Measurements from ENCODE around the gene BBOX1. TPM values are rescaled to one million over a fixed set of nuclear protein-coding genes. Genes with fewer than 3 reads are reported as not detected.

Gene BBOX1
- total RNA-seq, 1 donor from 2014 or later = 0.32 TPM

DNA sequence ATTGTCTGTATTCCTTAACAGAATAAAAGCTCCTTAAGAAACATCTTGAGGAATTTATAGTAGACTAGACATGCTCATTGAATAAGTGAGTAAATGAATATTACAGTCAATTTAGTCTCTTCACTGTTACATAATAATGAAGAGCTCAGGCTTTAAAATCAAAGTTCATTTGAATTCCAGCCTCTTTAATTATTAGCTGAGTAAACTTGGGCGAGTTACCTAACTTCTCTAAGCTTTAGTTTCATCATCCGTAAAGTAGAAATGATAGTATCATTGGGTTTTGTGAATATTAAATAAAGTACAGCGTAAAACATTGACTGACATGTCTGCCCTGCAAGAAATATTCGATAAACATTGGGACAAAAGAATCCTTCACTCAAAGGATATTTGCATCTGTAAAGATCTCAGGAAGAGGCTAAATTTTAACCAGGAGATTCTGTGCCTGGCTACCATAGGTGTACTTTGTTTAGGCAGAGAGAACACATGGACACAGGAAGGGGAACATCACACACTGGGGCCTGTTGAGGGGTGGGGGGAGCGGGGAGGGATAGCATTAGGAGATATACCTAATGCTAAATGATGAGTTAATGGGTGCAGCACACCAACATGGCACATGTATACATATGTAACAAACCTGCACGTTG, 15.2 kb upstream of the BBOX1 start:
- DNase-seq (ENCODE audit: low spot score) = no peak

DNA sequence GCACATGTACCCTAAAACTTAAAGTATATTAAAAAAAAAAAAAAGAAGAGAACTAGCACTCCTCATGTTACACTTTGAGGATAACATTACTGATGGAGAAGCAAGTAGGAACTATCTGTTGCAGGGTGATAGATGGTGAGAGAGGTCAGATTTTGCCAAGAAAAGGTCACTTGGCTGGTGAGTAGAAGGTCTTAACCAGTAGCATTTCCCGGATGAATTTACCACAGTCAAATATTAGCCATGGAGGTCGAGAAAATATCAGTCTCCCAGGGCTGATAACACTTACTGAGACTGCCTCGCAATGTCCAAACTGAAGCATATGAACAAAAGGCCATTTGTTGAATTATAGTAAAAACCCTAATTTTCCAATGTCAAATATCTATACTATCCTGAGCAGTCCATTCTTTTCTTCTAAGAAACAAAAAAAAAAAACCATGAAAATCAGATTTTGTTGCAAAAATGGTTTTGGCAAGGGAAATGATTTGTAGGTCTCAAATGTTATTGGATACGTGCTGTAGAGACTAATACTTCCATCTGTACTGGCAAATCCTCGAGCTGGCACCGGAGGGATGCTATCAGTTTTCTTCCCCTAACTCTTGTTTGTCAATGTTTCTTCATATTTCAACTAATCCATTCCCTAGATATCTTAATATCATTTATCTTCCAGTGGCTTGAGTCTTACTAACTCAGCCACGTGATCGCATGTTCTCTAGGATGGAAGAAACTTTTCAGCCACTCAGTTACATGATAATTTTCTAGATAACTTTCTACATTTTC, 14.5 kb upstream of the BBOX1 start:
- DNase-seq (ENCODE audit: low spot score) = no peak

DNA sequence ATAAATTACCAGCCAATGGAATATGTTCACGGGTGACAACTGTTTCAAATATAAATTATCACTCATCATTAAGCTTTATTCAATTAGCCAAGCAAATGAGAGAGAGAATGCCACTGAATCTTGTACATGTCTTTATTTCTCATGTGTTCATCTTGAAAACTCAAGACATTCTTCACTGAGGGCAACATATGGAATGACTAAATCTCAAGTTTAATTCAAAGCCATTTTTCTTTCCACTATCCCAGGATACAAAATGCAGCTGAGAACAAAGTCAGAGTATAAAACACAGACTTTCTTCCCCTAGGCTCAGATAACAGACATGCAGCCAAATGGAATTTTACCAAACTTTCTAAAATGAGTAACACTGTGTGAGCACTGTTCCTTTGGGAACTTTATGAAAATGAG, 12.1 kb upstream of the BBOX1 start:
- no peak for DNase-seq (ENCODE audit: low spot score)

DNA sequence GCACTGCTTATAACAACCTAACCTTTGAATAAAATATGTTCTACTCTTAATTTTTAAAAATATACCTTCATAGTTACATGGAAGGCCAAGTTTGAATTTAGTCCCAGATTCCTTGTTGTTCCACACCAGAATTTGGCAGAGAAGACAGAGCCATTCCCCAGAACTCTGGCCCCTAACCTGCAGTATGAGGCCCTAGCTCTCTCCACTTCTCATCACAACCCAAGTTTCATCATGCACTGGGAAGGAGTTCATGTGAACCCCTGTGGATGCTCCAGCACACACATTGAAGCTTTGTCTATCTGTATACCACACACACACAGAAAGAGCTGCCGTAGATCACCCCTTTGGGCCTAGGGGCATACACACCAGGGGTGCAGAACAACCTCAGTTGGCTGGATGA, 10.6 kb upstream of the BBOX1 start:
- DNase-seq (ENCODE audit: low spot score) = no peak

DNA sequence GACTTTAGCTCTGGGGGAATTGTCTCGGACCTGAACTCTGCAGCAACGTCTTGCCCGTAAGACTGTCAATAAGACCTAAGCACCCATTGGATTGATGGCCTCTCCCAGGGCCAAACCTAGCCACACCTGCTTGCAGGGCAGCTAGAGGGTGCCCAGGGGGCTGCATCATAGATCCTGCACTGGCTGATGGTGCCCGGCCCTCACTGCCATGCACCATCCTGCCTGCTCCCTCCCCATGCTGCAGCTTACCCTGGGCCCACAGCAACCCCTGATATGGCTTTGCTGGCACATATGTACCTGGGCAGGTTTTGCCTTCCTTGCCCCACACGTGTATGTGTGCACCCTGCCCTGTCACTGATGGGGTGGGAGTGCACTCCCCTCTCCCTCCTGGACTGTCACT, 8.9 kb upstream of the BBOX1 start:
- DNase-seq (ENCODE audit: low spot score) = no peak

DNA sequence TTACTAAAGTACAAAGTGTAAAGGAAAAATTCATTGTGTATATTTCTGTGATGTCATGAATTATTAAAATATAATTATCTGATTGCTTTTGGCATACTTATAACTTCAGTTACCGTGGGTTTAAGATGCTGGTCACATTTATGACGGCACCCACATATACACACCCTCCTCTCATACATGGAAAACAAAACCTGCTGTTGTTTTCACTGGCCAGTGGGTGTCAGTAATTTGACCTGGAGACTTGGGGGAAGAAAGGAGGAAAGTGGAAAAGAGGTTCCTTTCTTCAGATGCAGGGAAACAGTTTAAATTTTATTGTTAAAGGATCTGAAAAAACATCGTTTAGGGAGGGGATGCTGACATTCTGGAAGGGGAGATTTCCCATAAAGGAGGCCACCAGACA, 742 bp upstream of the BBOX1 start:
- DNase-seq (ENCODE audit: low spot score) = no peak

DNA sequence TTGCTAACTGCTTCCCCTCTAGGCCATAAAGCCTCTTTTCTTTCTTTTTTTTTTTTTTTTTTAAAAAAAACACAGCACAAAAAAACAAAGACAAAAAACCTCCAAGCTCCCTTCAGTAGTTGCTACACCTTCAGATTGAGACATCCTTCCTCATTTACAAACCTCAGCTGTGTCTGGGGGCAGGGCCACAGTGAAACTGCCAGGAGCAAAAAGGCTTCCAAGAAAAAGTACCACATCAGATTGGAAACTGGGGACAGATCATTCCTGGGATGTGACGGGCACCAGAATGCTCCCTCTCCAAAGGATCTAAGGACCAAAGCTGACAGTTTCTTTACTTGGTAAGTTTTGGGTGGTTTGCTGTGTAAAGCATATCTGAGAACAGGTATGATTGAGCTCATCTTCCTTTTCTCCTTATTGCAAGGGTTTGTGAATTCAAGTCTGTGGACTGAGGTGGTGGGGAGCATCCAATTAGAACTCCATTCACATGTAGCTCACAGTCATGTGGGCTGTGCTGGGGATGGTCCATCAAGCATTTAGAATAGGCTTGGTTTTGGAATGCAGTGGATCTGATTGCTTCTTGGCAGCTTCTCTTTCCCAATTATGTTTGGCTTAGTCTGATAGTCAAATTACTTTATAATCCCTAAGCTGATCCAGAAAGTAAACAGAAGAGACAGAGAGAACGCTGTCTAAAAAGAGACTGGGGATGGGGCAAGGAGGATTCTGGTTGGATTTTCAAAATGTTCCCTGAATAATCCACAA, 705 bp downstream of the BBOX1 start:
- DNase-seq (ENCODE audit: low spot score) = no peak

DNA sequence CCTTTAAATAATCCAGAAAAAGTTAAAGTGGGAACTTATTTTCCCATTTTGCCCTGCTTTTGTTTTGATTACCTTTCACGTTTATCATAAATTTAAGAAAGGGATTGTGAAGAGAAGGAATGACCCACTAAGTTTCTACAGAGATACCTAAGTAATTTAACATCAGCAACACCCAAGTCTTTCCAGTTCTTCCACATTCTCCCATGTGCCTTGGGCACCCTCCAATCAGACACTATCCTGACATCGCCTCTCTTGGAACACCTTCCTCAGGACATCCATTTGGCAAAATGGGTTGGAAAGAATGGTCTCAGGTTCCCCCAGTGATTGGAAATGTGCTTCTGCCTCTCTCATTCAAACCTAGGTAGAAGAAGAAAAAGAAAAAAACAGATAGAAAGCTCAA, 6.3 kb downstream of the BBOX1 start:
- DNase-seq (ENCODE audit: low spot score) = no peak

DNA sequence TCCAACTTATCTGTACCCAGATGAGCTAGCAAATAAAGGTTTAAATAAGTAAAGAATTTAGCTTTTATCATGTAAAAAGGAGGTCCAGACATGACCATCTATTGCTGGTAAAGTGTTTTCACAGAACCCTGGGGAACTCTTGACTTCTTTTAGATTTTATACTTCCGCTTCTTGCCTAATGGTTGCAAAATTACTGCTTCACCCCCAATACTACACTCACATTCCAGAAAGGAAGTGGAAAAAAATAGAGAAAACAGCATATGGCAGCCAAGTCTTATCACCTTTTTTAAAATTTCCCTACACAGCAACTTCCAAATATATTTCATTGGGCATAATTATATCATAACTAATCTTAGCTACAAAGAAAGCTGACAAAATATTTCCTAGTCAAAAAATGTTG, 12.1 kb downstream of the BBOX1 start:
- no peak for DNase-seq (ENCODE audit: low spot score)

DNA sequence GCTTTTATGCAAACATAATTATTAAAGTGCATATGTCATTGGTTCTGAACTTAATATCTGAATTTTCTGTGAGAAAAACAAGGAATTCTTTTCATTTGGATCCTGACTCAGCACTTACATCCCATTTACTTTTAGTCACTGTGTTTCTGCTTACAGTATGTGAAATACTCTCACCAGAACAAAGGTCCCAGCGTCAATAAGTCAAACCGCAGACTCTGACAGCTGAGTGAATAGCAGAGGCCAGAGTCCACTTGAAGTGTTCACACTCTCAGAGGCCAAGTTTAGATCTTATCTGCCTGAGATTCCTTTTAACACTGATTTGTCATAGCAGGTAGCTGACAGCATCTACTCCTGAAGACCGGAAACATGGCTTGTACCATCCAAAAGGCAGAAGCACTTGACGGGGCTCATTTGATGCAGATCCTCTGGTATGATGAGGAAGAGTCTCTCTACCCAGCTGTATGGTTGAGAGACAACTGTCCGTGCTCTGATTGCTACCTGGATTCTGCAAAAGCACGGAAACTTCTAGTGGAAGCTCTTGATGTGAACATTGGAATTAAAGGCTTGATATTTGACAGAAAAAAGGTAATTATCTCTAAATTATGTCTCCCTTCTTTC, 14.6 kb downstream of the BBOX1 start:
- no peak for DNase-seq (ENCODE audit: low spot score)

DNA sequence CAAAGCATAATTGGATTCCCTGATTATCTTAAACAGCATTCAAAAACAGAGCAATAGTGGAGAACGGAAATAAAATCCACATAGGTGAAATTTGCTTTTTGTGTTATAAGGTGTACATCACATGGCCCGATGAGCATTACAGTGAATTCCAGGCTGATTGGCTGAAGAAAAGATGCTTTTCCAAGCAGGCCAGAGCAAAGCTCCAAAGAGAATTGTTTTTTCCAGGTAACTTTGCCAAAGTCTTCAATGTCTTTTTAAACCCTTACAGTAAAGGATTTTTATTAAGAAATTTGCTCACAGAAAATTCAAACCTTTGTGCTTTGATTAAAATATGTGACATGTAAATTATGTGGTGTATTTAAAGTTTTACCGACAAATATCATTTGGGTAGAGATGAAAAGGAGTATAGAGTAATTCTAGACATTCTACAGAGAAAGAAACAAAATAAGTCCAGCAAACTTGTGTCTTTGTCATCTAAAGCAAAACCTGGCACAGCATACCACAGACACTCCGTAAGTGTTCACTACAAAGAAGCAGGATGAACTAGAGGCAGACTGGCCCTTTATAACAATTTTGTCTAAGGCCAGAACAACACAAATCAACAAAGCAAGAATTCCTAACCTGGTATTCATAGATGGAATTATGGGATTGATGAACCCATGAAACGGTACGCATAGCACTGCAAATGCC, 16.6 kb downstream of the BBOX1 start:
- DNase-seq (ENCODE audit: low spot score) = no peak

DNA sequence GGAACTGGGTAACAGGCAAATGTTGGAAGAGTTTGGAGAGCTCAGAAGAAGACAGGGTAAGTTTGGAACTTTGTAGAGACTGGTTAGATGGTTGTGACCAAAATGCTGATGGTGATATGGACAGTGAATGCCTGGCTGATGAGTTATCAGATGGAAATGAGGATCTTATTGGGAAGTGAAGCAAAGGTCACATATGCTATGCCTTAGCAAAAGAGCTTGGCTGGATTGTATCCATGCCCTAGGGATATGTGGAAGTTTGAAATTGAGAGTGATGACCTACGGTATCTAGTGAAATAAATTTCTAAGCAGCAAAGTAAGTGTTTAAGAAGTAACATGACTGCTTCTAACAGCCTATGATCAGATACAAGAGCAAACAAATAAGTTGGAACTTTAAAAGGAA, 17.8 kb downstream of the BBOX1 start:
- DNase-seq (ENCODE audit: low spot score) = no peak

DNA sequence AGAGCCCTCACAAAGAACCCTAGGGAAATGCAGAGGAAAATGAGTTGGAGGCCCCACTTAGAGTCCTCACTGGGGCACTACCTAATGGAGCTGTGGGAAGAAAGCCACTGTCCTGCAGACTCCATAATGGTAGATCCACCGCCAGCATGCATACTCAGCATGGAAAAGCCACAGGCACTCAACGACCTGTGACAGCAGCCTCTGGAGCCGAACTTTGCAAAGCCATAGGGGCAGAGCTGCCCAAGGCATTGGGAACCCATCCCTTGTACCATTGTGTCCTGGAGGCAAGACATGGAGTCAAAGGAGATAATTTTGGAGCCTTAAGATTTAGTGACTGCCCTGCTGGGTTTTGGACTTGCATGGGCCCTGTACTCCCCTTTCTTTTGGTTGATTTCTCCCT, 18.8 kb downstream of the BBOX1 start:
- no peak for DNase-seq (ENCODE audit: low spot score)

DNA sequence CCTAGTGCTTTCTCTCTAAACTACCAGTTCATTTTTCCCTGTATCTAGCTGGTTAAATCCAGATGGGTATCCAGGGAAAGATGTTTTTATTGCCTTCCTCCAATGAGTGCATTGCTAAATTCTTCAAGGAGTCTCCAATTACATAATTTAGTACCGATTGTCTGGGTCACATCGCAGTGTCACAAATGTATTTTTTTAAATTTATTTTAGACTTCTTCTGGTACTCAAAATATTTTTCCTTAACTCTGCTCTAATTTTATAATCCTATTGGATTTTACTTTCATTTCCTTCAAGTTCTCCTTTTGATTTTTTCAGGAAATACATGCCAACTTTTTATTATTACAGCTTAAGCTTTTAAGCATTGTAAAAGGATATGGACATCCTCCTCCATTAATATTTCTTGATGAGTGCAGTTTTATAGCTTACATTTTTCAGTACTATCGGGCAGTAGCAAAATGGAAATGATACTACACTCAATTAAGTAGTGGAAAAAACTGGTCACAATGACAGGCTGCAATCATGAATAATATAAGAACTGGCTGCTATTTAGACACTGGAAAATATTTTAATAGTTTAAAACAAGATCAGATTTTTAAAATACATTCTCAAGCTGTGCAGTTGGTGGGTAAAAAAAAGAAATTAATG, 20.3 kb downstream of the BBOX1 start:
- DNase-seq (ENCODE audit: low spot score) = no peak

DNA sequence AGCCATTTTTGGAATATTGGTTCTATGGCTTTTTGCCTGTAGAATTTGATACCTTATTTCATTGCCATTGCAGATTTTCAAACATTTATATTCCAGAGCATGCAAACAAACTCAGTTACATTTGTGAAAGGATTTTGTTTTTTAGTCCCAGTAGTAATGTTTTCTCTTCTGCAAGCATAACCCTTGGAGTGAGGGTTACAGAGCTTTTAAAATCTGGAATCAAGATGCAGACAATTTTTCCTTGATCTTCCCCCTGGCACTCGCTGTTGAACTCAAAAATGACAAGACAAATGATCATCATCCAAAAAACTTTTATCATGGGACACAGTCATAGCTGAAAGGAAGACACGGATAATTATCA, 20.8 kb downstream of the BBOX1 start:
- DNase-seq (ENCODE audit: low spot score) = no peak

DNA sequence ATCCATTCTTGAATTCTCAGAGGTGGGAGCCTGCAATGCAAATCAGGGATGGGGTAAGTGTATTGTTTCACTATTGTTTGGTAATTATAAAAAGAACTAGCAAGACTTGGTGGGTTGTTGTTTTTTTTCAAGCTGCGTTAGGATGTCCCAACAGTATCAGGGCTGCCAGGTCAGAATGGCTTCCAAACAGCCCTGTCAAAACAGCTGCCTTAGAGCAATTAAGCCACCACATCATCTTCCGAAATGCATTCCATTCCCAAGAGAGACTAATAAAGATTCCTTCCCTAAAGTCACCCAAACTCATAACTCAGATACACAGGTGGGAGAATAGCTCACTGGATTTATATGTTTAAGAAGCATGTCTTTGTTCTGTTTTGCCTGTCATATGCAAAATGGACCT, 23.5 kb downstream of the BBOX1 start:
- DNase-seq (ENCODE audit: low spot score) = no peak

DNA sequence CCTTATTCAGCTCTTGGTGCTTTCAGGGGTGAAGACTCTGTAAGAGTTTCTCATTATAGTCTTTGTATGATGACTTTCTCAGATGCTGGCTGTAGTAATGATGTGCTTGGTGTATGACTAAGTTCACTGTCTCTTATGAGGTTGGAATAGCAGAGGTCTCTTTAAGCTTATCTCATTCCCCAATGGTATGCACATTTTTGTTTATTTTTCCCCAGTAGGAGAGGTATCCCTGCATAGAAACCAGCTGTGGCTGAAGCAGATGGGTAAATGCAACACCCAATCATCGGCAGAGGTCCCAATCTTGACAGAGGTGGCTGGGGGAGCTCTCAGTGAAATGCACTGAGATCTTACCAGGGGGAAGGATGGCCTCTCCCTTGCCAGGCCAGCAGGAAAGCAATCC, 34.6 kb downstream of the BBOX1 start:
- no peak for DNase-seq (ENCODE audit: low spot score)

DNA sequence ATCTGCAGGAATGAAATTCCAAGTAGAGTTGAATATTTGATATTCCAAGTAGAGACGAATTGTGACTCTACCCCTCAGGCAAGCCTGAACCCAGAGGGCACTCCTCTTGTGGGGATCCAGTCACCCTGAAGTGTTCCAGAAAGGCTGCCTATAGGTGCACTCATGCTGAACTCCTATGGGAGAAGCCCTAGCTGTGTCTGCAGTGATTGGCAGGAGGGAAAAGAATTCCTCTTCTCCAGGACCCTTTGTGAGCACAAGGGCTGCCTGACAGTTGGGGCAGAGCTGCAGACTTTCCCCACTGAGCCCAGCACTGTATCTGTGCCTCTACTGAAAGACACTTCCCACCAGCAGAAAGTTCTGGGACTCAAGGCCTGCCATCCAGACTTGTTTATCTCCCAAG, 35.0 kb downstream of the BBOX1 start:
- DNase-seq (ENCODE audit: low spot score) = no peak

DNA sequence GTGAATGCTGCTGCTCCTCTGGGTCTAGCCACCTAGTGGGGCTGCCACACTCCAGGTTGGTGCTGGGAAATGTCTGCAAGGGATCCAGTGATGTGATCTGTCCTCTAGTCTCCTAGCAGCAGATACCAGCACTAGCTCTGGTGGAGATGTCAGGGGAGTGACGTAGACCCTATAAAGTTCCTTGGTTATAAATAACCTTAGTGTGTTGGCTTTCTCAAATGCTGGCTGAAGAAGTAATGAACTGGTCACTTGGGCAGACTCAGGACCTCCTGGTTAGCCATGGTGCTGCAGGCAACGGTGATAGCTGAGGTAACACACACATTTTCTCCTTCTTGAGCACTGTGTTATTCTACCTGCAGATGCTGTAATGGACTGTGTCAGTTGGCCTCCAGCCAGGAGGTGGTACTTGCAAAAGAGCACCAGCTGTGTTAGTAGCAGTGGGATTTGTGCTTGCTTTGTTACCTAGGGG, 35.5 kb downstream of the BBOX1 start:
- no peak for DNase-seq (ENCODE audit: low spot score)

DNA sequence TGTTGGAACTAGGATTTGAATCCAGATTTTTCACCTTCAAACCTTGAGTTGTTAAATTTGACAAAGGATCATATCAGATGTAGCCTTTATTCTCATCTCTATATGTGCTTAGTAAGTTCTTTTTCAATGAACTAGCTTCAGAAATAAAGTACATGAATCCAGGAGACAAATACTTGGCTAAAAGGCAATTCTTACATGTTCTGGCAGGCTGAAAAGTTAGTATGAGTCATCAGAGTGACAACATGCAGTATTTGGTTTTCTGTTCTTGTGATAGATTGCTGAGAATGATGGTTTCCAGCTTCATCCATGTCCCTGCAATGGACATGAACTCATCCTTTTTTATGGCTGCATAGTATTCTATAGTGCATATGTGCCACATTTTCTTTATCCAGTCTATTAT, 40.4 kb downstream of the BBOX1 start:
- no peak for DNase-seq (ENCODE audit: low spot score)

DNA sequence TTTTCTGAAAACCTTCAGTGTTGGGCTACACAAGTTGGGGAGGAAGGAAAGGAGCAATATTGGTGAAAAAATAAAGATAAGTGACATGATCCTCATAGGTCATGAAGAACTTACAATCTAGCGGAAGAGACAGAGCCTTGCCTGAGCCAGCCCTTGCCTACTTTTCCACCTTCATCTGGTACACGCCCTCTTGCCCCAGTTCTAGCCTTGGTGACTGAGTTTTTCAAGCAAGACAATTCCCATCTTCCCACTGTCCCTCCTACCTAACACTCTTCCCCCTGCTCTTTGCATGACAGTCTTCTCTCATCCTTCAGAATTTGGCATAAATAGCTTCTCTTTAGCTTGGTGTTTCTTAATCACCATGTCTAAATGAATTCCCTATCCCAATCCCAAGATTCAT, 42.6 kb downstream of the BBOX1 start:
- DNase-seq (ENCODE audit: low spot score) = no peak

Measured in mesenteric fat pad (tissue), 1 donor.